SK-N-SH (cell line): ENCODE data around the gene DGKD. TPM values are rescaled to one million over a fixed set of nuclear protein-coding genes. Genes with fewer than 3 reads are reported as not detected.

Source experiments
- CTCF ChIA-PET: fragments of 300-600, 350-600 bp; formaldehyde crosslinking; extraction: SDS; loops from one replicate; lab custom pipeline; 2021; lab: Yijun Ruan, JAX
- POLR2A ChIA-PET: fragments of 350-600 bp; sonication (Branson Sonifier 250); formaldehyde crosslinking; extraction: SDS; loops from one replicate; lab custom pipeline; 2020; ENCODE audit warnings: antibody characterized with exemption, inconsistent platforms; lab: Yijun Ruan, JAX
- DNase-seq: peaks from one replicate; pipeline ENCODE4 v3.0.0; 2012
- H2AFZ ChIP-seq: fragments of 200-600 bp; sonication (generic); 2 replicates; pipeline ENCODE4 v1.8.1; 2016; ENCODE audit warnings: antibody characterized with exemption, mild to moderate bottlenecking, low read depth
- H3F3A ChIP-seq: fragments of 200-600 bp; sonication (generic); replicated peaks from 2 replicates; pipeline ENCODE3; 2016; ENCODE audit warnings: antibody characterized with exemption, mild to moderate bottlenecking; ENCODE audit not compliant: insufficient read depth
- H3K27ac ChIP-seq, 2 experiments: fragments of 200-500 bp in 1 of 2; fragments of 200-600 bp in 1 of 2; sonication (Bioruptor generic) in 1 of 2; sonication (generic), shearing (Covaris generic) in 1 of 2; 2 replicates each; pipeline versions ENCODE4 v1.5.1 to v1.6.1; 2014 to 2016; ENCODE audit warnings: low read depth in 2 of 2, inconsistent platforms in 1 of 2, low read length in 1 of 2, mild to moderate bottlenecking in 1 of 2, mixed read lengths in 1 of 2
- H3K27me3 ChIP-seq: fragments of 200-600 bp; sonication (generic), shearing (Covaris generic); 2 replicates; pipeline ENCODE4 v1.6.1; 2016; ENCODE audit warnings: mixed run types; ENCODE audit not compliant: insufficient read depth
- H3K36me3 ChIP-seq, 2 experiments: fragments of 200-500 bp in 1 of 2; fragments of 200-600 bp in 1 of 2; sonication (Bioruptor generic) in 1 of 2; sonication (generic) in 1 of 2; replicated peaks in 1 of 2; 2 replicates each; pipeline versions ENCODE3 to v1.5.1; 2014 to 2016; ENCODE audit warnings: low read length in 1 of 2, mild to moderate bottlenecking in 1 of 2; ENCODE audit not compliant: insufficient read depth in 2 of 2, control insufficient read depth in 1 of 2
- H3K4me1 ChIP-seq, 2 experiments: fragments of 200-500 bp in 1 of 2; fragments of 200-600 bp in 1 of 2; sonication (Bioruptor generic) in 1 of 2; sonication (generic), shearing (Covaris generic) in 1 of 2; 2 replicates each; pipeline versions ENCODE4 v1.5.1 to v1.6.1; 2014 to 2016; ENCODE audit warnings: low read depth in 1 of 2, low read length in 1 of 2, mixed run types in 1 of 2; ENCODE audit not compliant: insufficient read depth in 2 of 2, control insufficient read depth in 1 of 2
- H3K4me2 ChIP-seq: fragments of 200-600 bp; sonication (generic), shearing (Covaris generic); 2 replicates; pipeline ENCODE4 v1.6.1; 2017; ENCODE audit warnings: mixed run types
- H3K4me3 ChIP-seq, 2 experiments: fragments of 200-500 bp in 1 of 2; fragments of 200-600 bp in 1 of 2; sonication (Bioruptor generic) in 1 of 2; sonication (generic), shearing (Covaris generic) in 1 of 2; 2 replicates each; pipeline versions ENCODE4 v1.5.1 to v1.8.1; 2014 to 2016; ENCODE audit warnings: low read depth in 2 of 2, inconsistent platforms in 1 of 2, low read length in 1 of 2, mild to moderate bottlenecking in 1 of 2, mixed read lengths in 1 of 2, moderate library complexity in 1 of 2
- H3K79me2 ChIP-seq: fragments of 200-600 bp; sonication (generic); 2 replicates; pipeline ENCODE4 v1.8.1; 2017; ENCODE audit warnings: mild to moderate bottlenecking; ENCODE audit not compliant: insufficient read depth
- H3K9ac ChIP-seq: fragments of 200-600 bp; sonication (generic); 2 replicates; pipeline ENCODE4 v1.6.1; 2017; ENCODE audit warnings: mixed run types
- H3K9me2 ChIP-seq: fragments of 200-600 bp; sonication (generic); 2 replicates; pipeline ENCODE4 v1.6.1; 2017; ENCODE audit warnings: mixed run types
- H3K9me3 ChIP-seq: fragments of 200-600 bp; sonication (generic); 2 replicates; pipeline ENCODE4 v1.6.1; 2017; ENCODE audit warnings: mixed run types, mild to moderate bottlenecking, moderate library complexity
- H4K20me1 ChIP-seq: fragments of 200-600 bp; sonication (generic); 2 replicates; pipeline ENCODE4 v1.6.1; 2017; ENCODE audit warnings: mild to moderate bottlenecking, mixed run types; ENCODE audit not compliant: insufficient read depth
- CTCF ChIP-seq: fragments of 200-600 bp; sonication (generic); IDR thresholded peaks from 2 replicates; pipeline ENCODE4 v1.6.1; 2017; ENCODE audit warnings: antibody characterized with exemption, mild to moderate bottlenecking, moderate library complexity
- ELF1 ChIP-seq: IDR thresholded peaks from 2 replicates; pipeline ENCODE4 v1.4.0; 2012
- EP300 ChIP-seq, 2 experiments: IDR thresholded peaks; 2 replicates each; pipeline versions ENCODE4 v1.4.0 to v1.6.1; 2012; ENCODE audit warnings: borderline replicate concordance in 1 of 2, low read depth in 1 of 2, low read length in 1 of 2
- FOSL2 ChIP-seq: IDR thresholded peaks from 2 replicates; pipeline ENCODE4 v1.4.0; 2012; ENCODE audit warnings: low read depth, mild to moderate bottlenecking, moderate library complexity, borderline replicate concordance
- FOXJ3 ChIP-seq: sonication (generic); formaldehyde crosslinking; IDR thresholded peaks from 2 replicates; pipeline ENCODE4 v1.5.1; 2020; ENCODE audit warnings: mild to moderate bottlenecking, missing genetic modification reagents
- GABPA ChIP-seq: IDR thresholded peaks from 2 replicates; pipeline ENCODE4 v1.4.0; 2012; ENCODE audit warnings: low read depth, mild to moderate bottlenecking
- GATA2 ChIP-seq: sonication (generic); formaldehyde crosslinking; IDR thresholded peaks from 2 replicates; pipeline ENCODE4 v1.5.0; 2020; ENCODE audit warnings: mild to moderate bottlenecking, missing genetic modification reagents
- IRF3 ChIP-seq: fragments of 150-350 bp; IDR thresholded peaks from 2 replicates; pipeline ENCODE4 v1.6.1; 2016; ENCODE audit warnings: mild to moderate bottlenecking, low read depth, low read length
- MAX ChIP-seq: IDR thresholded peaks from 2 replicates; pipeline ENCODE4 v1.4.0; 2012; ENCODE audit warnings: low read depth
- MEF2A ChIP-seq: IDR thresholded peaks from 2 replicates; pipeline ENCODE4 v1.4.0; 2012; ENCODE audit warnings: low read depth, borderline replicate concordance
- MXI1 ChIP-seq: IDR thresholded peaks from 2 replicates; pipeline ENCODE4 v1.6.1; 2012; ENCODE audit warnings: mild to moderate bottlenecking, low read depth, low read length, improper control_type of control experiment
- NRF1 ChIP-seq: IDR thresholded peaks from 2 replicates; pipeline ENCODE4 v1.6.1; 2012; ENCODE audit warnings: low read depth, mild to moderate bottlenecking, low read length
- PBX3 ChIP-seq: IDR thresholded peaks from 2 replicates; pipeline ENCODE4; 2012
- RFX5 ChIP-seq: IDR thresholded peaks from 2 replicates; pipeline ENCODE4 v1.6.1; 2012; ENCODE audit warnings: mild to moderate bottlenecking, improper control_type of control experiment, low read length
- RXRA ChIP-seq: IDR thresholded peaks from 2 replicates; pipeline ENCODE4 v1.4.0; 2012; ENCODE audit warnings: low read depth, mild to moderate bottlenecking, borderline replicate concordance
- TEAD4 ChIP-seq: IDR thresholded peaks from 2 replicates; pipeline ENCODE4 v1.4.0; 2012; ENCODE audit warnings: mild to moderate bottlenecking, borderline replicate concordance; ENCODE audit not compliant: insufficient read depth
- USF1 ChIP-seq: IDR thresholded peaks from 2 replicates; pipeline ENCODE4 v1.4.0; 2012; ENCODE audit warnings: low read depth, borderline replicate concordance
- USF2 ChIP-seq: fragments of 150-350 bp; IDR thresholded peaks from 2 replicates; pipeline ENCODE4 v1.6.1; 2017; ENCODE audit warnings: antibody characterized with exemption, low read length, low read depth, borderline replicate concordance
- ZBTB33 ChIP-seq: IDR thresholded peaks from 2 replicates; pipeline ENCODE4 v1.4.0; 2012; ENCODE audit warnings: low read depth, borderline replicate concordance
- WGBS: methylation state at CpG from one replicate; pipeline ENCODE4 v1.1.6; 2017; ENCODE audit warnings: low lambda C conversion rate; 5-methylcytosine and 5-hydroxymethylcytosine counted together
- polyA plus RNA-seq, 3 experiments: library from polyadenylated mRNA; depleted of rRNA; stranded (reverse); fragments of >200 nt; gene quantifications; 2 replicates each; pipeline ENCODE4 v1.2.3, GENCODE V29; 2012

The DGKD gene
- polyA plus RNA-seq, 1 of the 3 experiments (the other 2 are of a cell fraction): 21.7 TPM

GRCh38 chr2:233380995-233381637, 26.8 kb downstream of the DGKD start:
- H3F3A ChIP-seq: no peaks in the 10 kb centered on the region
- H3K9me3 ChIP-seq: no peaks in the 10 kb centered on the region
- H3K27me3 ChIP-seq: no peaks in the 10 kb centered on the region
- H2AFZ ChIP-seq: no peak overlapping the region
- H4K20me1 ChIP-seq: peaks cover 25% of the 10 kb centered on the region; the same call in 1 of the 2 replicates
- H3K4me1 ChIP-seq: peaks cover 0 to 19% of the 10 kb centered on the region in 2 experiments; a peak in 1 of 4 replicates
- peaks cover 0 to 6% of the 10 kb centered on the region in 2 experiments for H3K36me3 ChIP-seq
- H3K9ac ChIP-seq: no peak overlapping the region
- H3K9me2 ChIP-seq: no peaks in the 10 kb centered on the region
- no peak overlapping the region for H3K4me2 ChIP-seq
- no peak for DNase-seq
- WGBS: 92% methylated on average over 6 of the region's 11 CpGs
- H3K79me2 ChIP-seq: peaks cover 43% of the 10 kb centered on the region
- TF ChIP-seq RXRA: no peak
- TF ChIP-seq ELF1: no peak
- TF ChIP-seq USF1: no peak
- TF ChIP-seq FOSL2: no peak
- TF ChIP-seq USF2: no peak
- TF ChIP-seq IRF3: no peak
- TF ChIP-seq TEAD4: no peak
- no peak for TF ChIP-seq PBX3
- no peak for TF ChIP-seq GATA2 (CRISPR knock-in tag)
- TF ChIP-seq MEF2A: no peak
- TF ChIP-seq NRF1: no peak
- TF ChIP-seq ZBTB33: no peak
- TF ChIP-seq FOXJ3 (CRISPR knock-in tag): no peak
- no peak for TF ChIP-seq EP300 (IDR thresholded peaks at IDR 0.05; ENCODE audit: borderline replicate concordance in 1 of 2, low read depth in 1 of 2, low read length in 1 of 2)
- no peak for TF ChIP-seq RFX5
- TF ChIP-seq MAX: no peak
- no peak for TF ChIP-seq MXI1
- no peak for TF ChIP-seq GABPA
- no peak for TF ChIP-seq CTCF
- TF ChIP-seq, all 33 proteins: peak for 0
- POLR2A ChIA-PET: no interaction called here
- H3K4me3 ChIP-seq: no peak overlapping the region
- no peak overlapping the region for H3K27ac ChIP-seq
- CTCF ChIA-PET: no interaction called here
